Sigmoid colon (tissue), 7 donors: Measurements from ENCODE around the gene DAGLA. TPM values are rescaled to one million over a fixed set of nuclear protein-coding genes. Genes with fewer than 3 reads are reported as not detected.

ENCODE experiments used
- DNase-seq: peaks from one replicate; pipeline ENCODE4 v3.0.0-alpha.2; 2019
- H3K27ac ChIP-seq, 4 donors: fragments of 200-600 bp; sonication (generic); one replicate each; pipeline ENCODE4 v1.5.1; 2016 to 2019; ENCODE audit warnings: mild to moderate bottlenecking in 1 of 4
- H3K27me3 ChIP-seq, 3 donors: fragments of 200-600 bp; sonication (generic); one replicate each; pipeline ENCODE4 v1.5.1; 2019; ENCODE audit warnings: mild to moderate bottlenecking in 1 of 3
- H3K36me3 ChIP-seq, 4 donors: fragments of 200-600 bp; sonication (generic); one replicate each; pipeline ENCODE4 v1.5.1; 2016 to 2019
- H3K4me1 ChIP-seq, 4 donors: fragments of 200-600 bp; sonication (generic); one replicate each; pipeline ENCODE4 v1.5.1; 2017 to 2019
- H3K4me3 ChIP-seq, 4 donors: fragments of 200-600 bp; sonication (generic); one replicate each; pipeline ENCODE4 v1.5.1; 2017 to 2019; ENCODE audit warnings: mild to moderate bottlenecking in 2 of 4, moderate library complexity in 1 of 4
- H3K9me3 ChIP-seq, 4 donors: fragments of 200-600 bp in 3 of 4; sonication (generic) in 3 of 4; one replicate each; pipeline versions ENCODE4 v1.5.1 to v1.6.1; 2013 to 2019
- EP300 ChIP-seq, 4 donors: sonication (generic); formaldehyde crosslinking; IDR thresholded peaks; one replicate each; pipeline ENCODE4 v1.6.1; 2017; ENCODE audit warnings: antibody characterized with exemption in 4 of 4
- POLR2A ChIP-seq, 2 donors: fragments of 450-650 bp; IDR thresholded peaks; one replicate each; pipeline ENCODE4 v1.6.1; 2016; ENCODE audit warnings: antibody characterized with exemption in 2 of 2, mild to moderate bottlenecking in 2 of 2, moderate library complexity in 2 of 2
- POLR2AphosphoS5 ChIP-seq, 4 donors: sonication (generic); formaldehyde crosslinking; IDR thresholded peaks; one replicate each; pipeline ENCODE4 v1.6.1; 2017; ENCODE audit warnings: antibody characterized with exemption in 4 of 4
- WGBS, 2 donors: extraction: QIAGEN DNeasy Blood & Tissue Kit; methylation state at CpG; one replicate each; pipeline ENCODE4 v1.1.7; 2013; 5-methylcytosine and 5-hydroxymethylcytosine counted together
- intact Hi-C: fragments of 100-400 bp; cut with DNase I; formaldehyde crosslinking; loops from one replicate; pipeline ENCODE4 v1.15.1; 2023
- polyA plus RNA-seq, 3 donors: library from polyadenylated mRNA; stranded (reverse); fragments of 200-250 nt; gene quantifications; one replicate each; pipeline ENCODE4 v1.2.3, GENCODE V29; 2013
- total RNA-seq, 4 donors: library from RNA; depleted of rRNA; stranded (reverse); fragments of >200 nt; gene quantifications; one replicate each; pipeline ENCODE4 v1.1.0, GENCODE V29; 2016
- TF ChIP-seq, protein P1 (sequence below), 4 experiments: fragments of 450-650 bp in 3 of 4; fragments of 200-600 bp in 1 of 4; IDR thresholded peaks; one replicate each; pipeline ENCODE4 v1.5.1; 2016 to 2019; ENCODE audit warnings: antibody characterized with exemption in 4 of 4, mild to moderate bottlenecking in 3 of 4, moderate library complexity in 2 of 4
- donor health status: healthy with polysubstance abuse.
- donor health status: Bipolar disorder and iron deficiency.
- donor health status: healthy.

DAGLA gene
- total and polyA plus RNA-seq, 7 donors = 1.8 to 6.2 (median 2.1) TPM

DNA sequence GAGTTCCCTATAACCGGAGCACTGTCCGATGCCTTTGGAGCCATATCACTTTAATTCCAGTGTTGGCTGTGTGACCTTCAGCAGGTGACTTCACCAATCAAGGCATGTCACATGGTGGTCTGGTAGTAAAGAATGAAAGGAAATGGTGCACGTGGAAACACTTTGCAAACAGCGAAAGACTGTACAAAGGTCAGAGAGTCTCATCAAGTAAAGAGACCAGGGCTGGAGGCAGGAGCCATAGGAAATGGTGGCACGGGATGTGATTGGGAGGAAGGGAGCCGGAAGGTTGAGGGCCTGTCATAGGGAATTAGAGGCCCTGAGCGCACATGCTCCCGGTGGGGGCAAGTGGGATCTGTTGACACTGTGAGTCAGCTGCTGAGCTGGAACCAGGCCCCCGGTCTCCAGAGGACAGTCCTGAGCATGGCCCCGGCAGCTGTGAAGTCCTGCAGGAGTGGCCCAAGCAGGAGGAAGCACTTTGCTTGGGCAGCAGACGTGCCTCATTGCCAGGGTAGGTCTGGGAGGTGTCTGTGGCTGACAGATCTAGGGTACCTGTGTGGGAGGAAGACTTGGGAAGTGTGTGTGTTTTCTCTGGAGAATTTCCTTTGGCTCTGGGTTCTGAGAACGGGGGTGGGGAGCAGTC is 2.0 kb downstream of the DAGLA start:
- no peak for TF ChIP-seq EP300 (IDR thresholded peaks at IDR 0.05)
- TF ChIP-seq POLR2AphosphoS5 (IDR thresholded peaks at IDR 0.05) = peak in 1 of 4 donors; percentile 33
- Histone ChIP-seq H3K27me3 (peaks cover 0 to 13% (median 0%) of the 10 kb centered on the region in 3 donors), H3K27ac (no peak overlapping the region), H3K36me3 (no peaks in the 10 kb centered on the region), H3K4me3 (no peak overlapping the region), H3K4me1 (peaks cover 0 to 46% (median 26%) of the 10 kb centered on the region in 4 donors), H3K9me3 (no peaks in the 10 kb centered on the region)
- intact Hi-C loops = loop anchor here (5.0 kb wide), 1 partner anchor 35 kb away; no protein-coding TSS in a partner anchor
- 18 to 51% methylated on average over 12 of the region's 12 CpGs for WGBS, 2 donors
- peak; percentile 81 for DNase-seq

DNA sequence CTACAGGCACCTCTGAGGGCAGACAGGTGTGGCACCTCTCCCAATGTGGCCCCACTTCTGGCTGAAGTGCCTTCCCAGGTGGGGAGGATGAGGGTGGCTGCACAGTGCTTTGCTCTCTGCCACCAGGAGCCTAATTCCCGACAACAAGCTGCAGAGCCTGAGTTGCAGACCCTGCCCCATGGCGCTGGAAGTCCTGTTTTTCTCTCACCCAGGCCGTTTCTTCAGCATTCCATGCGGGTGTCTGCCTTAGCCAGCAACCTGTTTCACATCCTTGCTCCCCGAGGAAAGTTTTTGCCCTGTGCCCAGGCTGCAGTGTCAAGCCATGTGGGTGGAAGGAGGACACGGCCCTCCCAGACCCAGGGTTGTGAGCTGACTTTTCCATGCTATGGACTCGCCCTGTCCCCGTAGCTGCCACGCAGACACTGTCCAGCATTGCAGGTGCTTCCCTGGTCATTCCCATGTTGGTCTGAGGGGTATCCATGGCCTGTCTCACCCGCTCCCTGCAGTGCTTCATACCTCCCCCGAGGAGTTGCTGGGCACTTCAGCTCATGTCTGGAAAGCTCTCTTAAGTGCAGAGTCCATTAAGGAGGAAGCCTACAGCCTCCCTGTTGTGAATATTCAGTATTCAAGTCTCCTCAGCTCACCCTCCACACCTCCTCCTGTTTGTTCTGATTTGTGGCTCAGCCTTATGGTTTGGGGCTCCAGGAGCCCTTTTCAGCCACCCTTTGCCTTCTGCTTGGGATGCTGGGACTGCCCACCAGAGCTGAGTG is 2.9 kb downstream of the DAGLA start:
- H3K27ac ChIP-seq = no peak overlapping the region
- intact Hi-C loops = loop anchor here (5.0 kb wide), 1 partner anchor 34 kb away; no protein-coding TSS in a partner anchor
- DNase-seq = no peak

DNA sequence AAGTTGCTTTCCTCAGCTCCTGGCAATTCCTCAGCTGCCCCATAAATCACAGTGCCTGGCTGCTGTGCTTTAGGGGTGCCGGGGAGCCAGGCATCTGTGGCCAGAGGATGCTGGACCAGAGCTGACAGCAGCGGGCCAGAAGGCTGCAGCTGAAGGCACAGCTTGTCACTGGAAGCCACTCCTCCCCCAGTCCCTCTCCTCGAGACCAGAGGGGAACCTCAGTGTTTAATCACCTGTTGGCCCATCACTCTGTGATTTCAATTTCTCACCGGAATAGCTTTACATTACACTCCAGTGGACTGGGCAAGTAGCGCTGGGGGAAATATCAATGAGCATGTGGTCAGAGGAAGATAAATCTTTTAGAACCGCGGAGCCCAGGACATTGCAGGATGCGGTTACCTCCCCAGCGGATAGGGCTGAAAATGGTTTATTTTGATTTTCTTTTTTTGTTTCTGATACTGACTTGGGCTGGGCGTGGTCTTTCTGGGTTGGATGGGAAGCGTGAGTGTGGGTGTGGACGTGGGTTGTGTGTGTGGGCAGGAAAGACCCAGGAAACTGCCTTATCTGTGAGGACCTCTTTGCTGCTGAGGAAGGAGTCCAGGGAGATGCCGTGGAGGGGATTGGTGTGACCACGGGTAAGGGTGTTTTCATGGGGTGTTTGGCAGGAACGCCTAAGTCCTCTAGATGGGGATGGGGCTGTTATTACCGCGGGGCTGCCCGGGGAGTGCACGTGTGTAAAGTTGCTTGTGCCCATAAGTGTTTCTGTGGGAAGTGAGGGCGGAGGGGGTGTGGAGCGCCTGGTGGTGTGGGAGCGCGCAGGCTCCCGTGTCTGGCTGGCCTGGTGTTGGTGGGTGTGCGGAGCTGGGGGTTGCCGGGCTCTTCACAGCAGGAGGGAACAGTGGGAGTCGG is 4.0 kb downstream of the DAGLA start:
- H3K27ac ChIP-seq = no peak overlapping the region
- no peak for DNase-seq
- no peaks in the 10 kb centered on the region for H3K36me3 ChIP-seq
- H3K27me3 ChIP-seq = peaks cover 0 to 13% (median 0%) of the 10 kb centered on the region in 3 donors
- H3K4me3 ChIP-seq = no peak overlapping the region
- intact Hi-C loops = loop anchor here (5.0 kb wide), 1 partner anchor 33 kb away; no protein-coding TSS in a partner anchor
- 32 to 64% methylated on average over 27 of the region's 27 CpGs for WGBS, 2 donors
- no peaks in the 10 kb centered on the region for H3K9me3 ChIP-seq
- peaks cover 0 to 66% (median 39%) of the 10 kb centered on the region in 4 donors for H3K4me1 ChIP-seq
- TF ChIP-seq POLR2A (IDR thresholded peaks at IDR 0.05) = no peak
- TF ChIP-seq POLR2AphosphoS5 (IDR thresholded peaks at IDR 0.05) = no peak
- TF ChIP-seq, protein P1, sequence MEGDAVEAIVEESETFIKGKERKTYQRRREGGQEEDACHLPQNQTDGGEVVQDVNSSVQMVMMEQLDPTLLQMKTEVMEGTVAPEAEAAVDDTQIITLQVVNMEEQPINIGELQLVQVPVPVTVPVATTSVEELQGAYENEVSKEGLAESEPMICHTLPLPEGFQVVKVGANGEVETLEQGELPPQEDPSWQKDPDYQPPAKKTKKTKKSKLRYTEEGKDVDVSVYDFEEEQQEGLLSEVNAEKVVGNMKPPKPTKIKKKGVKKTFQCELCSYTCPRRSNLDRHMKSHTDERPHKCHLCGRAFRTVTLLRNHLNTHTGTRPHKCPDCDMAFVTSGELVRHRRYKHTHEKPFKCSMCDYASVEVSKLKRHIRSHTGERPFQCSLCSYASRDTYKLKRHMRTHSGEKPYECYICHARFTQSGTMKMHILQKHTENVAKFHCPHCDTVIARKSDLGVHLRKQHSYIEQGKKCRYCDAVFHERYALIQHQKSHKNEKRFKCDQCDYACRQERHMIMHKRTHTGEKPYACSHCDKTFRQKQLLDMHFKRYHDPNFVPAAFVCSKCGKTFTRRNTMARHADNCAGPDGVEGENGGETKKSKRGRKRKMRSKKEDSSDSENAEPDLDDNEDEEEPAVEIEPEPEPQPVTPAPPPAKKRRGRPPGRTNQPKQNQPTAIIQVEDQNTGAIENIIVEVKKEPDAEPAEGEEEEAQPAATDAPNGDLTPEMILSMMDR (IDR thresholded peaks at IDR 0.05) = no peak
- TF ChIP-seq EP300 (IDR thresholded peaks at IDR 0.05) = no peak

More for the DNA sequence above, 2.9 kb downstream of the DAGLA start:
- WGBS, 2 donors = 68 to 83% methylated on average over 11 of the region's 11 CpGs
- Histone ChIP-seq H3K4me3 (no peak overlapping the region), H3K9me3 (no peaks in the 10 kb centered on the region), H3K27me3 (peaks cover 0 to 13% (median 0%) of the 10 kb centered on the region in 3 donors), H3K4me1 (peaks cover 0 to 54% (median 30%) of the 10 kb centered on the region in 4 donors), H3K36me3 (no peaks in the 10 kb centered on the region)
- TF ChIP-seq POLR2AphosphoS5 (IDR thresholded peaks at IDR 0.05) = no peak
- TF ChIP-seq, protein P1 (IDR thresholded peaks at IDR 0.05) = no peak
- no peak for TF ChIP-seq POLR2A (IDR thresholded peaks at IDR 0.05)
- no peak for TF ChIP-seq EP300 (IDR thresholded peaks at IDR 0.05)

DNA sequence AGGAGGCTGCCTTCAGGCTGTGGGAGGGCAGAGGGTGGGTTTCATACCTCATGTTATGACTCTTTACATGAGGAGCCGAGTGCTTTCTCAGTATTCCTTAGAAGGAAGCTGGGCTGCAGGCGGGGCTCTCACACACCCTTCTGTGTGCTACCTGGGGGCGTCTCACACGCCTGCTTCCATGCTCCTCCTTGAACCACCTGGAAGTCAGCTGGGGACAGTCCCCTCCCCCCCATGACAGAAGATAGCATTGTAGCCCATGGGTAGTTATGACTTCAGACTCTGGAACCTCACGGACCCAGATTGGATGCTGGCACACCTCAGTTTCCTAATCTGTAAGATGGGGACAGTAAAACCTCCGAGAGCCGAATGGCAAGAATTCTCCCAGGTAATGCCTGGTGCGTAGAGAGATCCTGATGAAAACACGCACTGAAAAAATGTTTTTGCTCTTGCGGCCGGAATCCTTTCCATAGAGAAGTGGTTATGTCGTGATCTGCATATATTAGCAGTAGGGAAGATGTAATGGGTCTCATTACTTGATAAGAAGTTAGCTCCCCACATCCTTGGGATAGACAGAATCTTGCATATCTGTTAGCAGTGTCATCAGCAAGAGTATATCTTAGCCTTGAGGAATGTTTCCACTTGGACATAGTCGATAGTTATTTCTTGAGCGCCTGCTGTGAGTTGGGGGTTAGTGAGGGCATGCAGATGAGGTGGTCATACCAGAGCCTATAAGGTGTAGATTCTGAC is 4.9 kb downstream of the DAGLA start:
- Histone ChIP-seq H3K36me3 (no peaks in the 10 kb centered on the region), H3K27ac (no peak overlapping the region), H3K4me1 (peaks cover 0 to 62% (median 32%) of the 10 kb centered on the region in 4 donors), H3K4me3 (no peak overlapping the region), H3K27me3 (peaks cover 0 to 13% (median 0%) of the 10 kb centered on the region in 3 donors), H3K9me3 (no peaks in the 10 kb centered on the region)
- 81% methylated on average over 14 of the region's 14 CpGs for whole genome bisulfite sequencing, 2 donors
- intact Hi-C loops = loop anchor here (5.0 kb wide), 1 partner anchor 32 kb away; no protein-coding TSS in a partner anchor
- no peak for DNase-seq
- TF ChIP-seq POLR2A (IDR thresholded peaks at IDR 0.05) (no peak), POLR2AphosphoS5 (IDR thresholded peaks at IDR 0.05) (no peak), EP300 (IDR thresholded peaks at IDR 0.05) (no peak)
- TF ChIP-seq, protein P1 (IDR thresholded peaks at IDR 0.05) = no peak
